Astrocyte of the hippocampus (primary cell): ENCODE results near the gene CCDC51.

ENCODE experiments used
- DNase-seq: peaks from one replicate; pipeline ENCODE4 v3.0.0; 2011; ENCODE audit warnings: low read depth, low spot score

CCDC51 gene

DNA sequence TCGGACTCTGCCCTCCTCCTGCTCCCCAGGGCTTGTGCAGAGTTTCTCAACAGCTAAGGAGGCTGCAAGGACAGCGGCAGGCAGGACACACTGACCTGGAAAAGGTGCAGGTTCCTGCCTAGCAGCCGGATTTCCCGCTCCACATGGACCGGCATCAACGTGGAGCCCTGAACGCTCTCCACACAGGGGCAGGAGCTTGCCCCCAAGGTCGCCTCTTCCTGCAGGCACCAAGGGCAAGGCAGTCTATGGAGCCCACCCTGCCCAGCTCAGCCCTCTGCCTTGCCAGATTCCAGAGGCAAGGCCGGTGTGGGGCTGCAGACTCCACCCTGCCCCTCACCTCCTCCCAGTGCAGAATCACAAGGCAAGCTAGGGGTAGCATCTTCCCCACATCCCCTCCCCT is 20.8 kb downstream of the CCDC51 start:
- DNase-seq: no peak

- no peak for DNase-seq
Observed at GRCh38 chr3:48418651-48419050, 21.3 kb downstream of the CCDC51 start.

GRCh38 chr3:48418140-48418539 is 21.8 kb downstream of the CCDC51 start:
- DNase-seq: no peak

DNA sequence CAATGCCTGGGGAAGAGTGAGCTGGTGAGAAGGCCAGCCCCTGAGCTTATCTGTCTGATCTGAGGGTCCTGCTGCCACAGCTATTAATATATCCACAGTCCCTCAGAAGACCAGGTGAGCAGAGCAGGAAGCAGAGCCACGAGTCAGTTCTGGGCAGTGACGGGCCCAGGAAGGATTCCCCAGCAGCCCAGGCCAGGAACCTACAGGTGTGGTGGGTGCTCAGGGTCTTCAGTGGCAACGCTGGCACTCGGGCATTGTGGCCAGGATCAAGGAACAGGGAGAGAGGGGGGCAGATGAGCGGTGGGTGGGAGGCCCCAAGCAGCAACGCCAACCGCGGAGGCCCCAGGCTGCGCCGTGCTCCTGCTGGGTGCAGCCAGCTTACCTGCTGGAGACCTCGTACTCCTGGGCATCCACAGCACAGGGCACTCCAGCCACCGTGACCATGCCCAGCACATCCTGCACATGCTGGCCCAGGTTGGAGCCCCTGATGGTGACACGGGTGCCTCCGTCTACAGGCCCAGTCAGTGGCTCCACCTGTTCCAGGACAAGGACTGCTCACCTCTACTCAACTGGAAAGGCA is 22.3 kb downstream of the CCDC51 start:
- DNase-seq: no peak

DNA sequence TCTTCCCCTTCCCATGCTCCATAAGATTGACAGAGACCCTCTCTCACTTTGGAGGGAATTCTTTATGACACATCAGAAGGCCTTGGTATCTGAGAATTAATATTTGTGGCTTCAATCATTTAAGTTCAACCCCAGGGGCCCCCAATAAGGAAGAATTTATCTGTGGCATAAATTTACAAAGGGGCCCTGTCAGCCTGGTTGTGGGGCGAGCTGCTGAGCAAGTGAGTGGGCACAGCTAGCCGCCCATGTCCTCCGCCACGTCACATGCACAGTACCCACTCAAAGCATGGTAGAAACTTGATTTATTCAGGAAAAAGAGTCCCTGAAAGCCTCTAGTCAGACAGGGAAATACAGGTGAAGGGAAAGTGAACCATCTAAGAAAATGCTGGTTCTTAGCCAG is 23.4 kb downstream of the CCDC51 start:
- DNase-seq: no peak

DNA sequence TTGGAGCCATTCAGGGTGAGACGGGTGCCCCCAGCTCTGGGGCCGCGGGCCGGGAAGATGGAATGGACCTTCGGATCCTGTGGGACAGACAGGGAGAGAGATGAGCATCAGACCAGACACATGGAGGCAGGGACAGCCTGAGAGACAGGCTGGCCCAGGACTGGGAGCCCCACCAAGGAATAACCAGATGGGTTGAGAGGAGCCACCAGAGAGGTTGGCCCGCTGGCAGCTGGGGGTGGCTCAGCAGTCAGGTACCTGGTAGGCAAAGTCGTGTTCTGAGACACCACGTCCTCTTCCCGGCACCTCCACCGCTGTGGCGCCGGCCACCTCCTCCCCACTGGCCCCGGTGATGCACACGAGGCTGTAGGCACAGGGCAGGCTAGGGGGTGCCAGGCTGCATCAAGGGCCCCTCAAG is 23.8 kb downstream of the CCDC51 start:
- DNase-seq: no peak

GRCh38 chr3:48415251-48415953 is 24.5 kb downstream of the CCDC51 start:
- no peak for DNase-seq

- DNase-seq: no peak
Observed at GRCh38 chr3:48414376-48415250, 25.3 kb downstream of the CCDC51 start.

GRCh38 chr3:48413611-48414010 is 26.3 kb downstream of the CCDC51 start:
- DNase-seq: no peak

- DNase-seq: no peak
Observed at GRCh38 chr3:48413086-48413485, 26.8 kb downstream of the CCDC51 start.

DNA sequence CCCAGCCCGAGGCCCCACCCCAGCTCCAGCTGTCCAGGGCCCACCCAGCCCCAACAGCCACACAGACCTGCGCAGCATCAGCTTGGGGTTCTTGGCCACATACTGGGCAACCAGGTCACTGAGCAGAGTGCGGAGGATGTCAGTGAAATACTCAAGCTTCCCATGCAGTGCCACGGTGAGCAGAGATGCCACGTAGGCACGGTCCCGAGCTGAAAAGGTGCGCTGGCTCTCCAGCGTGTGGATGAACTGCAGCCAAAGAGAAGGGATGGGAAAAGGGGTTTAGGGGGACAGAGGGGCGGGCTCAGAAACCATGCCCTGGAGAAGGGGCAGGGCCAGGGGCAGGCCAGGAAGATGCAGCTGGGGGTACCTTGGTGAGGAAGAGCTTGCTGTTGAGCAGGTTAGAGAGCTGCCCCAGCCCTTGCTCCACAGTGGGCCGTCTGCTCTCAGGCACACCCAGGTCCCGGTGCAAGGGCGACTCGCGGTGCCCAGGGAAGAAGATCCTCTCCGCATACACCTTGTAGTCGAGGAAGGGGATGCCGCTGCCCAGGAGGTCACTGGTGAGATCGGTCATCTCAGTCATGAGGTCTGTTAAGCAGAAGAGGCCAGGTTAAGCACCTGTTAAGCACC is 27.4 kb downstream of the CCDC51 start:
- no peak for DNase-seq

GRCh38 chr3:48411606-48412374 is 28.1 kb downstream of the CCDC51 start:
- no peak for DNase-seq

GRCh38 chr3:48411041-48411588 is 28.8 kb downstream of the CCDC51 start:
- no peak for DNase-seq

DNA sequence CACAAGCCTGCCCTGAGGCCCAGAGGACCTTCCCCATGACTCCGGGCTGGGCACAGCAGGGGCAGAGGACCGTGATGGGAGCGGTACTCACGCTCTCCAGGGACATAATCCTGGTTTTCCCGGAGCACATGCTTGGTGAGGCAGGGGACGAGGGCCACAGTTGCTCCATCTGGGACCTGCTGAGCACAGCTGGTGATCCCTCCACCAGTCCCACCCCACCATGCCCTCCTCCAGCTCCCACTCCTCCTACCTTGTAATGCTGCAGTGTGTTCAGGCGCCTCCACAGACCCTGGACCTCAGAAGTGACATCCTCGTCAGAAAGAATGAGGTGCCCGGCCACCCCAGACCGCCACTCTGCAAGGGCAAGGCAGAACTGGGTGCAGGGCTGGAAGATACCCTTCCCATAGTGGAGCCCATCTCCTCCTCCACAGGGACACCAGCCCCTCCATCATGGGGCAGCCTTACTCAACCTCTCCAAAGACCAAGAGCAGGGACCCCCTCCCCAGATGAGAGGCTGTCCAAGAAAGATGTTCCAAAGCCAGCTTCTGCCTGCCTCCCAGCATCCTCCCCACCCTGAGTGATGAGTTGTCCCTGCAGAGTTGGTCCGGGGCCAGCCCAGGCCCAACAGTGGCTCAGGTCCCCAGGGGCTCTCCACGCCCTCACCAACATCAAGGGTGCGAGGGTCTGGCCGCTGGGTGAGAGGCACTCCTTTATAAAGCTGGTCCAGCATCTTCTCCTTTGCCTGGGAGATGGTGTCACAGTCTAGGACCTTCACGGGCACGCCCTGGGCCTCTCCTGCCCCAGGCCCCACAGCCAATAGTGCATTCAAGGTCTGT is 29.5 kb downstream of the CCDC51 start:
- no peak for DNase-seq

GRCh38 chr3:48409291-48410201 is 30.4 kb downstream of the CCDC51 start:
- no peak for DNase-seq

DNA sequence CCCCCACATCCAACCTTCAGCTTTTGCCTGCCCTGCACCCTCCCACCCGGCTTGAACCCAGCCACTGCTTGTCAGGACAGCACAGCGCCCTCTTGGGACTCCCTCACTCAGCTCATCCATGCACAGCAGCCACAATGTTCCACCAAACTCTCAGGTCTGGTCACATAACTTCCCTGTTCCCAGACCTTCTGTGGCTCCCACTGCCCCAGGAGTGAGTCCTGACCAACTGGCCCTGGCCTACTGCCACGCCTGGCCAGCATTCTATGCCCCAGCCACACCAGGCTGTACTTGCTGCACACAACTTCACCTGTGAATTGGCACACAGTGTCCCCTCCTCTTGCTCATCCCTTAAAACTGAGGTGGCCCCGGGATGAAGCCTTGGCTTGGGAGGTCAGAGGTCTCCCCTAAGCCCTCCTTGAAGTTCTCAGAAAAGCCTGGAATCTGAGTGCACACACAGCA is 31.1 kb downstream of the CCDC51 start:
- no peak for DNase-seq

DNA sequence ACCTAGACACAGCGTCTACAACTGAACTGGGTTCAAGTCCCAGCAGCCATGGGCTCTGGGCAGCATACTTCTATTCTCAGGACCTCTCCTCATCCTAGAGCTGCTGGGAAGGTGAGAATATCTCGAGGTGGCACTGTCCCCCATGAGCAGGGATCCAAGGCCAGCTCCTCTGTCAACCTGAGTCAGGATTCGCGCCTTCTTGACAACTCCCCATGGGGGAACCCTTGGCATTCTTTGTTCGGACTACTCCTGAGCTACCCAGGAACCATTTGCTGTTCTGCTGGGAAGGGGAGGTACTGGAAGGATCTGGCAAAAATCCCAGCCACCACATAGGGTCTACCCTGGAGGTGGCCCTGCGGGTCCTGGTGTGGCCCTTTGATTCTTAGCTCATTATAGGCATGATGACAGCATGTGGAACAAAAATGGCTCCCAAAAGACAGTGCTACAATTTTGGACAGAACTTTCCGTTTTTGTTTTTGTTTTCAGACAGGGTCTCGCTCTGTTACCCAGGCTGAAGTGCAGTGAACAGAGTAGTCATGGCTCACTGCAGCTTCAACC is 32.3 kb downstream of the CCDC51 start:
- DNase-seq: no peak
